NOMO-1 (cell line): ENCODE results near the gene ADD2.

ENCODE experiments used
- DNase-seq, 2 experiments: peaks; one replicate each; lab custom pipeline; 2025; ENCODE audit not compliant: unreplicated experiment in 2 of 2; lab: John Stamatoyannopoulos, UW

Gene ADD2

DNA sequence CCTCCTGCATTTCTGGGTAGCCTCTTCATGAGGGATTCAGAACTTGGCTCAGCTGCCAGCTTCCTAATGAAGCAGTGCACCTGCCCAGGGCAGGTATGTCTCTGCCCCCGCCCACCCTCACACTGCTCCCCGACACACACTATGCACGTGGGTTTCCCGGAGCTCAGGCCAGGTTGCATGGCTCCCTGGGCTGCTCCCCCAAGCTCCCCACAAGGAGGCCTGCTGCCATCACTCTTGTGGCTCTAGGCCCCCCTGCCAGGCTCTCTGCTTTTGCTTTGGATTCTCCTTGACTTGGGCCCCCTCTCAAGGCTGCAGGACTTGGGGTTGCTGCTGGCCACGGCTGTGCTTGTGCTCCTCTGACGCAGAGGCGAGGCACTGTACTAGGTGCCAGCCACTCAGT lies 43.6 kb downstream of the ADD2 start:
- DNase-seq, result no peak

GRCh38 chr2:70723286-70723885 lies 44.6 kb downstream of the ADD2 start:
- DNase-seq, result no peak

DNA sequence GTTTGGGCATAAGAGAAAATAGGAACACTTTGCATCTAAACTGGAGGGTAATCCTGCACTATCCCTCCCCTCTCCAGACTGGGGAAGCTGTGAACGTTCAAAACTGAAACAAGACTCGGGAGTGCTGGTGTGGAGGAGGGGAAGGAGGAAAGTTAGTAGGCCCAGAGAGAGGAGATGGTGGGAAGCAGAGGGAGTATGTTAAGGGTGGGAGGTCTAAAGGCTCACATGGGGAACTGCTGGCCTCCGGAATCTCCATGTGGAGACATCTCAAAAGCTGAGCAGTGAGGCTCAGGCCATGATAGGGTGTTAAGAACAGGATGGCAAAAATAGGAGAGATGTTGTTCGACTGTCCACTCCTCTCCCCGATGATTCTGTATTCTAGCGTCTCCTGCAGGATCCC lies 47.9 kb downstream of the ADD2 start:
- DNase-seq, result no peak

DNA sequence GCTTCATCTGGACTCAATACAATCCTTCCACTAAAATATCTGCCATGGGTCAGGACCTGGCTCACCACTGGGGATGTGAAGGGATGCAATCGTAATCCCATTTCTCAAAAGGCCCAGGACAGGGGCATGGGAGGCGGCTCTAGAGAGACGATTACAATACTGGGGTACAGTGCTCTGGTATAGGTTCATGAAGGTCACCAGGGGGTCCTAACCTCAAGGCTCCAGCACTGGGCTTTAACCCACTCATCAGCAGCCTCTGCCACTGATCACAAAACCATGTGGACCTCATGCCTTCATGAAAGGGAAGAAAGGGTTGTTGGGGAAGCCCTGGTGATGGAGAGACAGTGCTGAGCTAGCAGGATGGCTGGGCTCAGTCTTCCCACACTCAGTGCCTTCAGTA lies 48.8 kb downstream of the ADD2 start:
- DNase-seq, result no peak

DNA sequence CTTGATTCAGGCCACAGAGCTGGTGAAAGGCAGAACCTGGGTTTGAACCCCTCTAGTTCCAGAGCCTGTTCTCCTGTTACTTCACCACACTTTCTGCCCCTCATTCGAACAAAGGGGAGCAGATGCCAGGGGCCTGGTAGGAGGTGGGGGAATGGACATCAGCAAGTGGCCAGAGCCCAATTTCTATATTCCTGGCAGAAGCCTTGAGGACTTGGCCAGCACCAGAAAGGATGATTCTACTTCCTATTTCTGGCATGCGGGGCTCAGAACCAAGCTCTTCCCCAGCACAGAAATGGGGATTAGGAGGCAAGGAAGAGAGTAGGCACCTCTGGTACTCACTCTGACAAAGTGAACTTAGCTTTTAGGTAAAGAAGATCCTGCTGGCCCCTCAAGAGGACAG lies 49.3 kb downstream of the ADD2 start:
- DNase-seq, result no peak

DNA sequence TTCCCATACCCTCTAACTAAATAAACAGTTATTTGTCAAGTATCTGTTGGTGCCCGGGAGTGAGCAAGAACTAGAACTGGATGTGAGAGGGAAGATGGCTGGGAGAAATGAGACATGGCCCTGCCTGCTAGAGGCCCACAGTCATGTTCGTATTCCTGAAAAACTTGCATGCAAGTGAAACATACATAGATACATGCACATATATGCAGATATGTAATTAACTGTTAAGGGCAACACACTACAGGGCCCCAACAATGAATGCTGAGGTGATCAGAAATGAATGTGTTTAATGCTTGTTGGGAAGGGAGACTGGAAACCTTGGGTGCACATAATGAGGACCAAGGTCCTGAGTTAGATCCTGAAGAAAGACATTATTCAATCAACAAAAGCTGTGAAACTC lies 49.8 kb downstream of the ADD2 start:
- no peak for DNase-seq

GRCh38 chr2:70717431-70718038 lies 50.5 kb downstream of the ADD2 start:
- no peak for DNase-seq

- no peak for DNase-seq
Observed at GRCh38 chr2:70716951-70717350, 51.0 kb downstream of the ADD2 start.

DNA sequence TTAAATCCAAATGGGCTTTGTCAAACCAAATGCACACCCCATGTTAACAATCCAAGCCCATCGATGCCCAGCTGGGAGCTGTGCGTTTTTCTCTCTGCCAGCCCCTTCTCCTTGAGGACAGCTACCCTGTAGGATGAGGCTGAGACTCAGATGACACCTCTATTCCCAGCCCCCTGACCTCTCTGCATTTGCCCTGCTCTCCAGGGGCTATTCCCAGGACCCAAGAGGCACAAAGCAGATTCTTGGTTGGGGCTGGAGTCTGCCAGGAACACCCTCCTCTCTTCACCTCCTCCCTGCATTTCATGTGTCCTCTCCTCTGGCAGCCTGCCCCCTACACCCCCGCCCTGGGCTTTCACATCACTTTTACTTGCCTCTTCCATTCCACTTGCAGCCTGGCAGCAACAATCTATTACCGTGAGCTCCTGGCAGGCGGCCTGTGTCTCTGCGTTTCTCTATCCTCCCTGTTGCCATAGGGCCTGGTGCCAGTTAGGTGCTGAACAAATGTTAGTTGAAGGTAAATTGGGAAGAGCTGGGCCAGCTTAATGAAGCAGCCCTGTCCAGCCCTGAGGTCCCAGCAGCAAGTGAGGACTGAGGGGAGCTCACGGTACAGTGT lies 51.8 kb downstream of the ADD2 start:
- DNase-seq, result no peak

DNA sequence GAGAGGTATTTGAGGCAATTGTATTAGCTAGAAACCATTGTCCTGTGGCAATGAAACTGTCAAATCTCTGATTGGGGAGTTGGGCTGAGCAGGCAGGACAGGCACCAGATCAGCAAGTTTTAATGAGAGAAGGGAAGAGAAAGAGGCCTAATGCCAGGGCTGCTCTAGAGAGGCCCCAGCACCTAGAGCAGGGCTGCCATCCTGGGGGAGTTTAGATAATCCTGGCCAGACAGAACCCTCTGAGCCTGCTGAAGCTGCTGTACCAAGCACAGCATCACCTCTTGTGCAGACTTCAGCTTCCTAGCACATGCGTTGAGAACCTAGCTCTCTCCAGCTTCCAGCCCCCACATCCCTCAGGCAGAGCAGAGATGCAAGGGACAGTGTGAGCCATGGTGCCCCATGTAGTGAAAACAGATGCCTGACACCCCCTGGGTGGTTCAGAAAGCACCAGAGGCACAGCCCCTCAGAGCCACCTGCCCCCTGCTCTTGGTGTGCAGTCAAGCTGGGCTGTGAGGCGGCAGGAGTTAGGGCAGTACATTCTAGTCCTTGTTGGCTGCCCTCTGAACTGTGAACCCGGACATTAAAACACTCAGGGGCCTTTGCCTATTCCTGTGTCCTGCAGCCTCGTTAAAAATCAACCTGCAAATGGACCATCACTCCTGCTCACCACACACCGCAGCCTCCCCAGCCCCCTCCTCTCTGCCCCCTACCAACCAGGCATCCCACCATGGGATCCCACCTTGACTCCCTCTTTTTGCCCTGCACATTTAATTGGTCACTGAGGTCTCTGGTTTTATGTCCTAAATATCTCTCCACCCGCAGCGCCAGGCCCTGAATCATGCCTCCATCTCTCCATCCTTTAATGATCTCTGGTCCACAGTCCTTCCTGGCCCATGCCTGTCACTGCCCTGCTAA lies 52.7 kb downstream of the ADD2 start:
- no peak for DNase-seq

GRCh38 chr2:70714141-70714905 lies 53.7 kb downstream of the ADD2 start:
- no peak for DNase-seq

- DNase-seq, result no peak
Observed at GRCh38 chr2:70712916-70713315, 55.1 kb downstream of the ADD2 start.

DNA sequence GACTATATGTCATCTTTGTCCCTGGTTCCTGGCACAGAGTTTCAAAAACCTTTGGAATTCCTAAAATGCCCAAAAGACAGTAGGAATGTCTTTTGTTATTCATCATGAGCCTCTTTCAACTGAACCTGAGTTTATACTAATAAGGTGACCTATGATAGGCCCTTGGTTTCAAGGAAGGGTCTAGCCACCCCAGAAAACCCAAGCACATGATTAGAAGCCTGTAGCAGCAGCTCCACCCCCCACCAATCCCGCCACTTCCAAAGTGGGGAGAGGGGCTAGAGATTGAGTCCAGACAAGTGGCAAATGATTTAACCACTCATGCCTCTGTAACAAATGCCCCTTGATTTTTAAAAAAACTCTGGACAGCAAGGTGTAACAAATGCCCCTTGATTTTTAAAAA lies 56.8 kb downstream of the ADD2 start:
- no peak for DNase-seq

- no peak for DNase-seq
Observed at GRCh38 chr2:70710038-70710690, 57.8 kb downstream of the ADD2 start.

DNA sequence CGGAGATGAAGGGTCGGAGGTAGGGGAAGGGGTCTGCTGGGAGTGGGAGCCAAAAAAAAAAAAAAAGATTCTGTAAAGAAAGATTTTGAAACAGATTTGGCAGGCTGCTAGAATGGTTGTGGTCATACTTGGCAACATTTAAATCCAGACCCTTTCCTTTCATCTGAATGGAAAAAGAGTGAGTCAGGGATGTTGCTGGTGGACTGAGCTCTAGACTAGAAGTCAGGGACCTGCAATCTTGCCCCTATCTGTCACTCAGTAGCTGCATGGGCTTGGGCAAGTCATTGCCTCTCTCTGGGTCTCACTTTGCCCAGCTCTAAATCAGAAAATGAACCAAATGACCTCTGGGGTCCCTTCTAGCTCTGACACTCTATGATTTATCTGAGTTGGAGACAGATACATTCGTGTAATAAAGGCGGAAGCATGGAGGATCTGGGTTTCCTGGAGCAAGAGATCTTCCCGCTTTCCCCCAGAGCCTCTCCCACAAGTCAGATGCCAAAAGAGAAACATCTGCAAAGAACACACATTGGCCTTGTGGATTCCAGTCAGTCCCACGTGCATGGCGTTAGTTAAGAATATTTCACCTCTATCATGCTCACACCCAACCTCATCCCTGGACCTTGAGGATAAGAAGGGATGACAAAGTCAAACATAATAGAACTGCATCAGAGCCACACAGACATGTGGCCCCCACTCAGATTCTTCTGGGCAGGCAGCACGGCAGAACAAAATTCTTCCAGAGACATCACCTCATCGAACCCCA lies 58.5 kb downstream of the ADD2 start:
- no peak for DNase-seq

DNA sequence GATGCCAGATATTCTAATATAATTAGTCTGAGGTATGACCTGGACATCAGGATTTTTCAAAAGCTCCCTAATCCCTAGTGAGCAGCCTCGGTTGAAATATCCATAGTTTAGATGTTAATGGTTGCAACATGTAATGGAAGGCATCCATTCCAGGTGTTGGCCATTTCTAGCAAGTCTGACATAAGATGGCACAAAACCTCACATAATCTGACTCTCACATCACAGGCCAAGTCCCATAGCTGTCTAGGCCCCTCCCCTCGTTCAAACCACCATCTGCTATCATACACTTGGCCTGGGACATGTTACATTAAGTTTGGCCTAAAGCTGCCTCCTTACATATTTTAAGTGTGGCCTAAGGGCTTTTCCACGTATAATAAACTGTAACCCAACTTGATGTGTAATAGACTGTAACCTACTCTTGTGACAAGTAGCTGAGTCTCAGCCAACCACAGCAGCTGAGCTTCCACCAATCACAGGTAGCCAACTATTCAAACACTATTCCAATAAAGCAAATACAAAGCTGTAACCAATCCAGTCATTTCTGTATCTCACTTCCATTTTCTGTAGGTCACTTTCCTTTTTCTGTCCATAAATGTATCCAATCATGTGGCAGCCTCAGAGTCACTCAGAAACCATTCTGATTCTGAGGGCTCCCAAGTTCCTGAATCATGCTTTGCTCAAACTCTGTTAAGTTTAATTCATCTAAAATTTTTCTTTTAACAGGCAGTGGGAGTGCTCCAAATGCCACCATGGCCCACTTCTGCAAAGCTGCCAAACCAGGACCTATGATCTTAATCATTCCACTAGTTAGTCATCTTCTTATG lies 59.4 kb downstream of the ADD2 start:
- no peak for DNase-seq

DNA sequence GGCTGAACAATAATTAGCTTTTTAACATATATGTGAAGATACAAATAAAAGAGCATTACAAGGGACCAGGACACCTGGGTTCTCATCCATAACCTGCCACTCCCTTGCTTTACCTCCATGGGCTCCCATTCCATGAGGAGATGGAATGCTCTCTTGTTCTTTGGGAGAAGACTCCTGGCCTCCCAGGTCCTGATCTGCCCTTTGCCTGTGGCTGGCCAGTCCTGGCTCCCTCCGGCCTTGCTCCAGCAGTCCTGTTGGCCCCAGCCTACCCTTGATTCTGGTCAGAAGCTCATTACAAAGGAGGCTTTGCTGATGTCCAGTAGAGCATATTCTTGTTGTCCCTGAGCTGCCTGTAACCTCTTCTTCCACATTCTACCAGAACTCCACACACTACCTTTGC lies 60.3 kb downstream of the ADD2 start:
- DNase-seq, result no peak

DNA sequence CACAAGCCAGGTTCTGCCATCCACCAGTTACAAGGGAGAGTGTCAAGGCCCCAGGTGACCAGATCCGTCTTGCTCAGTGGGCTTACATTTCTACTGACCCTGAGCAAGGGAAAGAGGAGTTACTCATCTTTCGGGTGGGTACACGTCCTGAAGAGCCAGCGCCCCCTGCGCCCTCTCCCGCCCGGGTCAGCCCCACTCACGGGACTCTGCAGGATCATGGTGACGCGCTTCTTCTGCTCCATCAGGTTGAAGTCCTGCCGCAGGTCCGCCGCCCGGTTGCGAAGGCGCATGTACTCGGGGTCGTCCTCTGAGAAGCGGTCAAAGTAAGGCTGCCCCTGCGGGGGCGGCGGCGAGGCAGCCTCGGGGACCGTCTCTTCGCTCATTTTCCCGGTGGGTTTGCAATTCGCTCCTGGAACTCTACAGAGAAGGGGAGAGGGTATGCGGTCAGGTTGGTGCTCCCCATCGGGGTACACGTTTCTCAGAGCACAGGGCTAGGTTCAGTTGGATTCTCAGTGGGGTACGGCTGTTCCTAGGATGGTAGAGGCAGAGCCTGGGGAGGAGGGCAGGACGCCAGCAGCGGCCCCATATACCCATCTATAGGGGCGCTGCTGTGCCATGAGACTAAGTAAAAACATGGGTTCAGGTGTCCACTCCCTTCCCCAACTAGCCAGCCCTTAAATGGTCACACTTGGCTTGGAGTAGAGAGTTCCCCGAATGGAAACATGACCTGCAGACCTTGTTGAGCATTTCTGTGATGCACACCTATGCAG lies 61.8 kb downstream of the ADD2 start:
- no peak for DNase-seq
